GM23338 (cell line): ENCODE results near the gene EZR. TPM values are rescaled to one million over a fixed set of nuclear protein-coding genes. Genes with fewer than 3 reads are reported as not detected.

Experiments used
- ATAC-seq: fragments of 200-7000 bp; cut with Tn5 transposase; 3 replicates; pipeline ENCODE4 v1.9.1; 2020
- DNase-seq: peaks from one replicate; pipeline ENCODE4 v3.0.0-alpha.2; 2015; ENCODE audit warnings: low spot score
- H2AFZ ChIP-seq: fragments of 200-600 bp; sonication (generic); 2 replicates; pipeline ENCODE4 v1.8.0; 2016; ENCODE audit warnings: antibody characterized with exemption, mild to moderate bottlenecking, moderate library complexity
- H3F3A ChIP-seq: fragments of 200-600 bp; sonication (generic); replicated peaks from 2 replicates; pipeline ENCODE4 v1.8.0; 2017; ENCODE audit warnings: antibody characterized with exemption, mixed run types, low read depth
- H3K27ac ChIP-seq: fragments of 200-600 bp; sonication (generic); 2 replicates; pipeline ENCODE4 v1.6.1; 2016; ENCODE audit warnings: low read depth
- H3K27me3 ChIP-seq: fragments of 200-600 bp; sonication (generic); 2 replicates; pipeline ENCODE4 v1.8.0; 2016; ENCODE audit warnings: mild to moderate bottlenecking, mixed run types, moderate library complexity; ENCODE audit not compliant: insufficient read depth
- H3K36me3 ChIP-seq: fragments of 200-600 bp; sonication (generic); 2 replicates; pipeline ENCODE4 v1.8.0; 2016; ENCODE audit warnings: mild to moderate bottlenecking; ENCODE audit not compliant: insufficient read depth
- H3K4me1 ChIP-seq: fragments of 200-600 bp; sonication (generic); 2 replicates; pipeline ENCODE4 v1.8.0; 2016; ENCODE audit warnings: mild to moderate bottlenecking, moderate library complexity; ENCODE audit not compliant: insufficient read depth
- H3K4me2 ChIP-seq: fragments of 200-600 bp; sonication (generic); 2 replicates; pipeline ENCODE4 v1.7.1; 2017; ENCODE audit warnings: mixed run types
- H3K4me3 ChIP-seq: fragments of 200-600 bp; sonication (generic); 2 replicates; pipeline ENCODE4 v1.6.1; 2016; ENCODE audit warnings: mixed run types
- H3K79me2 ChIP-seq: fragments of 200-600 bp; sonication (generic); replicated peaks from 2 replicates; pipeline ENCODE4 v1.8.0; 2017; ENCODE audit warnings: mild to moderate bottlenecking; ENCODE audit not compliant: insufficient read depth
- H3K9me2 ChIP-seq: fragments of 200-600 bp; sonication (generic); 2 replicates; pipeline ENCODE4 v1.8.0; 2017; ENCODE audit not compliant: insufficient read depth
- H4K20me1 ChIP-seq: fragments of 200-600 bp; sonication (generic); replicated peaks from 2 replicates; pipeline ENCODE4 v1.8.0; 2017; ENCODE audit warnings: mild to moderate bottlenecking; ENCODE audit not compliant: insufficient read depth
- H3K27ac Mint-ChIP-seq: 2 replicates; pipeline ENCODE4 v1.8.0; 2020; ENCODE audit warnings: inconsistent platforms, mild to moderate bottlenecking, moderate library complexity, mixed read lengths
- H3K27me3 Mint-ChIP-seq: 3 replicates; pipeline ENCODE4 v1.8.0; 2022; ENCODE audit warnings: low read depth, mild to moderate bottlenecking, moderate library complexity, mixed read lengths, inconsistent platforms; ENCODE audit not compliant: insufficient read depth, poor library complexity
- H3K36me3 Mint-ChIP-seq: 3 replicates; pipeline ENCODE4 v1.8.0; 2021; ENCODE audit warnings: low read depth, mild to moderate bottlenecking, inconsistent platforms, moderate library complexity, mixed read lengths
- H3K4me1 Mint-ChIP-seq: 3 replicates; pipeline ENCODE4 v1.8.0; 2020; ENCODE audit warnings: mild to moderate bottlenecking, inconsistent platforms, mixed read lengths
- H3K4me3 Mint-ChIP-seq: 3 replicates; pipeline ENCODE4 v1.8.0; 2021; ENCODE audit warnings: moderate library complexity, mild to moderate bottlenecking, inconsistent platforms, mixed read lengths
- H3K9me3 Mint-ChIP-seq: 3 replicates; pipeline ENCODE4 v1.8.0; 2020; ENCODE audit warnings: moderate library complexity, mild to moderate bottlenecking, inconsistent platforms, mixed read lengths
- CREB1 ChIP-seq: fragments of 250-450 bp; sonication (Bioruptor Pico); IDR thresholded peaks from 2 replicates; pipeline ENCODE4 v1.5.0; 2020; ENCODE audit warnings: low read depth, mild to moderate bottlenecking, moderate library complexity
- EZH2 ChIP-seq: fragments of 200-600 bp; sonication (generic); IDR thresholded peaks from one replicate; pipeline ENCODE4 v1.8.0; 2017; ENCODE audit warnings: antibody characterized with exemption, mild to moderate bottlenecking, low read depth; ENCODE audit not compliant: unreplicated experiment
- JUNB ChIP-seq: IDR thresholded peaks from one replicate; pipeline ENCODE4 v1.6.1; 2016; ENCODE audit warnings: antibody characterized with exemption; ENCODE audit not compliant: unreplicated experiment
- NANOG ChIP-seq: IDR thresholded peaks from 2 replicates; pipeline ENCODE4 v1.6.1; 2016; ENCODE audit warnings: antibody characterized with exemption, borderline replicate concordance
- STAT1 ChIP-seq: IDR thresholded peaks from one replicate; pipeline ENCODE4 v1.6.1; 2016; ENCODE audit warnings: antibody characterized with exemption; ENCODE audit not compliant: unreplicated experiment
- ZNF114 ChIP-seq: fragments of 250-450 bp; sonication (Bioruptor Pico); IDR thresholded peaks from 2 replicates; pipeline ENCODE4 v1.5.0; 2020; ENCODE audit warnings: mild to moderate bottlenecking, moderate library complexity
- ZNF462 ChIP-seq: fragments of 250-450 bp; sonication (Bioruptor Pico); IDR thresholded peaks from 2 replicates; pipeline ENCODE4 v1.5.0; 2020; ENCODE audit warnings: mild to moderate bottlenecking, moderate library complexity
- polyA plus RNA-seq: library from polyadenylated mRNA; unstranded; fragments of >200 nt; fragmentation: Nextera tagmentation; extraction: Ambion mirVana; gene quantifications from 2 replicates; pipeline ENCODE4 v1.2.1, GENCODE V29; 2016
- total RNA-seq: library from RNA; depleted of rRNA; stranded (reverse); fragments of >200 nt; shearing (Covaris generic); gene quantifications from 2 replicates; pipeline ENCODE4 v1.2.3, GENCODE V29; 2014

EZR gene
- total and polyA plus RNA-seq, 2 experiments from 2014 or later: 199 to 208 TPM

GRCh38 chr6:158778005-158778527, 41.1 kb downstream of the EZR start:
- Histone ChIP-seq H3K9me2 (no peaks in the 10 kb centered on the region), H4K20me1 (peaks cover 50% of the 10 kb centered on the region), H3K27ac (peak overlapping the region; percentile 70; the same call in 1 of the 2 replicates), H3K4me1 (peaks cover 8% of the 10 kb centered on the region), H3K36me3 (peaks cover 69% of the 10 kb centered on the region), H3K27me3 (no peaks in the 10 kb centered on the region), H3F3A (peaks cover 50% of the 10 kb centered on the region; the same call in 1 of the 2 replicates), H3K4me2 (no peak overlapping the region), H3K79me2 (peaks cover 78% of the 10 kb centered on the region), H3K4me3 (no peak overlapping the region), H2AFZ (no peak overlapping the region)
- peaks cover 7% of the 10 kb centered on the region for H3K27me3 Mint-ChIP-seq
- ATAC-seq (peak; percentile 14), DNase-seq (no peak)
- peaks cover 94% of the 10 kb centered on the region for H3K36me3 Mint-ChIP-seq
- H3K4me1 Mint-ChIP-seq: peaks cover 46% of the 10 kb centered on the region
- H3K4me3 Mint-ChIP-seq: no peak overlapping the region
- H3K9me3 Mint-ChIP-seq: no peaks in the 10 kb centered on the region
- TF ChIP-seq NANOG (no peak), ZNF462 (CRISPR knock-in tag) (no peak), EZH2 (no peak), CREB1 (CRISPR knock-in tag) (no peak), STAT1 (no peak), JUNB (no peak)
- no peak overlapping the region for H3K27ac Mint-ChIP-seq

- Histone ChIP-seq H3K4me2 (no peak overlapping the region), H3K4me3 (no peak overlapping the region), H3F3A (peaks cover 46% of the 10 kb centered on the region; the same call in 1 of the 2 replicates), H2AFZ (no peak overlapping the region), H4K20me1 (peaks cover 52% of the 10 kb centered on the region), H3K27me3 (no peaks in the 10 kb centered on the region), H3K4me1 (peaks cover 8% of the 10 kb centered on the region), H3K27ac (peak overlapping the region; percentile 50; the same call in 1 of the 2 replicates), H3K9me2 (no peaks in the 10 kb centered on the region), H3K79me2 (peaks cover 72% of the 10 kb centered on the region), H3K36me3 (peaks cover 68% of the 10 kb centered on the region)
- ATAC-seq (no peak), DNase-seq (no peak)
- peaks cover 52% of the 10 kb centered on the region for H3K4me1 Mint-ChIP-seq
- H3K36me3 Mint-ChIP-seq: peaks cover 94% of the 10 kb centered on the region
- no peak overlapping the region for H3K4me3 Mint-ChIP-seq
- H3K27ac Mint-ChIP-seq: no peak overlapping the region
- peaks cover 11% of the 10 kb centered on the region for H3K27me3 Mint-ChIP-seq
- H3K9me3 Mint-ChIP-seq: no peaks in the 10 kb centered on the region
- TF ChIP-seq ZNF114 (no peak), ZNF462 (CRISPR knock-in tag) (no peak)
These were observed 41.7 kb downstream of the EZR start for GRCh38 chr6:158777510-158777909.
